NT2/D1 (cell line): ENCODE results near the gene ALPK3.

Source experiments
- DNase-seq: peaks from one replicate; pipeline ENCODE4 v3.0.0-alpha.2; 2011; ENCODE audit warnings: low read depth, low spot score
- H3K27me3 ChIP-seq: 2 replicates; pipeline ENCODE4 v1.6.0; 2011; ENCODE audit warnings: mild to moderate bottlenecking; ENCODE audit not compliant: insufficient read length, insufficient read depth
- H3K36me3 ChIP-seq: 2 replicates; pipeline ENCODE4 v1.6.1; 2011; ENCODE audit warnings: mild to moderate bottlenecking, low read length, mixed read lengths; ENCODE audit not compliant: insufficient read depth, insufficient read length
- H3K4me1 ChIP-seq: 2 replicates; pipeline ENCODE4 v1.5.1; 2011; ENCODE audit not compliant: insufficient read depth, insufficient read length
- H3K4me3 ChIP-seq: 2 replicates; pipeline ENCODE4 v1.5.1; 2011; ENCODE audit warnings: low read depth; ENCODE audit not compliant: insufficient read length
- H3K9ac ChIP-seq: 2 replicates; pipeline ENCODE4 v1.6.0; 2011; ENCODE audit warnings: low read depth; ENCODE audit not compliant: insufficient read length
- H3K9me3 ChIP-seq: 2 replicates; pipeline ENCODE4 v1.5.1; 2011; ENCODE audit warnings: mild to moderate bottlenecking, low read length; ENCODE audit not compliant: insufficient read depth
- SUZ12 ChIP-seq: IDR thresholded peaks from 2 replicates; pipeline ENCODE4 v1.6.1; 2011; ENCODE audit not compliant: insufficient read length, insufficient read depth; ENCODE audit errors: extremely low read depth
- YY1 ChIP-seq: IDR thresholded peaks from 2 replicates; pipeline ENCODE4 v1.6.1; 2011; ENCODE audit not compliant: insufficient read length, insufficient read depth
- ZNF274 ChIP-seq: IDR thresholded peaks from 2 replicates; pipeline ENCODE4 v1.6.1; 2011; ENCODE audit warnings: mild to moderate bottlenecking, low read depth, low read length

The ALPK3 gene

GRCh38 chr15:84863565-84864443 lies 46.6 kb downstream of the ALPK3 start:
- no peak for DNase-seq
- Histone ChIP-seq H3K9me3 (no peaks in the 10 kb centered on the region), H3K9ac (no peak overlapping the region), H3K27me3 (no peaks in the 10 kb centered on the region), H3K36me3 (peaks cover 99% of the 10 kb centered on the region), H3K4me1 (peaks cover 2% of the 10 kb centered on the region), H3K4me3 (no peak overlapping the region)
- no peak for TF ChIP-seq ZNF274
- no peak for TF ChIP-seq YY1
- TF ChIP-seq SUZ12 = no peak

- no peak for DNase-seq
- H3K9ac ChIP-seq = no peak overlapping the region
- no peaks in the 10 kb centered on the region for H3K27me3 ChIP-seq
- H3K9me3 ChIP-seq = no peaks in the 10 kb centered on the region
- no peak overlapping the region for H3K4me3 ChIP-seq
- no peak for TF ChIP-seq SUZ12
- TF ChIP-seq YY1 = no peak
- no peak for TF ChIP-seq ZNF274
- H3K4me1 ChIP-seq = peaks cover 2% of the 10 kb centered on the region
- H3K36me3 ChIP-seq = peaks cover 99% of the 10 kb centered on the region
These were observed 47.3 kb downstream of the ALPK3 start for GRCh38 chr15:84864444-84864795.

GRCh38 chr15:84865074-84865569 lies 48.0 kb downstream of the ALPK3 start:
- no peaks in the 10 kb centered on the region for H3K27me3 ChIP-seq
- TF ChIP-seq SUZ12 (no peak), YY1 (no peak)
- peaks cover 99% of the 10 kb centered on the region for H3K36me3 ChIP-seq
- no peaks in the 10 kb centered on the region for H3K9me3 ChIP-seq
- peaks cover 2% of the 10 kb centered on the region for H3K4me1 ChIP-seq
- DNase-seq = no peak
- H3K9ac ChIP-seq = no peak overlapping the region
- no peak overlapping the region for H3K4me3 ChIP-seq

- DNase-seq = no peak
- H3K4me1 ChIP-seq = peaks cover 2% of the 10 kb centered on the region
- H3K36me3 ChIP-seq = peaks cover 80% of the 10 kb centered on the region
- no peak overlapping the region for H3K9ac ChIP-seq
- no peaks in the 10 kb centered on the region for H3K27me3 ChIP-seq
- no peak overlapping the region for H3K4me3 ChIP-seq
- TF ChIP-seq SUZ12 (no peak), YY1 (no peak), ZNF274 (no peak)
- no peaks in the 10 kb centered on the region for H3K9me3 ChIP-seq
These were observed 51.1 kb downstream of the ALPK3 start for GRCh38 chr15:84868037-84868880.

GRCh38 chr15:84869510-84869909 lies 52.4 kb downstream of the ALPK3 start:
- Histone ChIP-seq H3K9me3 (no peaks in the 10 kb centered on the region), H3K4me3 (no peak overlapping the region), H3K9ac (no peak overlapping the region), H3K36me3 (peaks cover 68% of the 10 kb centered on the region), H3K27me3 (no peaks in the 10 kb centered on the region), H3K4me1 (no peaks in the 10 kb centered on the region)
- TF ChIP-seq YY1 (no peak), SUZ12 (no peak), ZNF274 (no peak)
- DNase-seq = no peak

- no peak for DNase-seq
- TF ChIP-seq YY1 (no peak), ZNF274 (no peak), SUZ12 (no peak)
- no peak overlapping the region for H3K9ac ChIP-seq
- H3K36me3 ChIP-seq = peaks cover 49% of the 10 kb centered on the region
- no peaks in the 10 kb centered on the region for H3K4me1 ChIP-seq
- H3K27me3 ChIP-seq = no peaks in the 10 kb centered on the region
- no peak overlapping the region for H3K4me3 ChIP-seq
- H3K9me3 ChIP-seq = no peaks in the 10 kb centered on the region
These were observed 54.4 kb downstream of the ALPK3 start for GRCh38 chr15:84871428-84871985.
